A673 (cell line): ENCODE data around the gene SLC6A18.

Experiments
- CTCF ChIP-seq: fragments of 300-800, 200-600 bp; sonication (generic); conservative IDR thresholded peaks from 2 replicates; pipeline ENCODE4 v1.5.1; 2017; ENCODE audit warnings: low read depth, mild to moderate bottlenecking, antibody characterized with exemption, low read length, moderate library complexity, mixed read lengths
- EZH2 ChIP-seq: fragments of 200-600 bp; sonication (generic); IDR thresholded peaks from 2 replicates; pipeline ENCODE4 v1.6.1; 2017; ENCODE audit warnings: borderline replicate concordance, low read depth, mild to moderate bottlenecking, mixed read lengths, antibody characterized with exemption, low read length; ENCODE audit not compliant: poor library complexity, severe bottlenecking

GRCh38 chr5:1277331-1277730 is 52.1 kb downstream of the SLC6A18 start:
- TF ChIP-seq CTCF (no peak), EZH2 (no peak)
